HepG2 (cell line): Measurements from ENCODE around the gene ITCH. TPM values are rescaled to one million over a fixed set of nuclear protein-coding genes. Genes with fewer than 3 reads are reported as not detected.
A peak's percentile ranks its signal among the peaks of the same experiment; 100 is the strongest.

ENCODE experiments used
- AGO2 ChIP-seq: fragments of 200-400 bp; formaldehyde crosslinking; optimal IDR thresholded peaks from 2 replicates; pipeline ENCODE3; 2017; ENCODE audit warnings: mild to moderate bottlenecking, low read depth, low read length, moderate library complexity
- FOXM1 ChIP-seq: sonication (generic); formaldehyde crosslinking; IDR thresholded peaks from 2 replicates; pipeline ENCODE4 v1.5.0; 2020; ENCODE audit warnings: missing genetic modification reagents
- JUN ChIP-seq: sonication (generic); formaldehyde crosslinking; IDR thresholded peaks from 2 replicates; pipeline ENCODE4 v1.4.0; 2020; ENCODE audit warnings: mild to moderate bottlenecking, missing genetic modification reagents
- KLF16 ChIP-seq, 2 experiments: sonication (generic) in 1 of 2; formaldehyde crosslinking in 1 of 2; IDR thresholded peaks; 2 replicates each; pipeline versions ENCODE4 v1.6.1 to v1.8.0; 2016 to 2023; ENCODE audit warnings: missing genetic modification reagents in 2 of 2, missing compliant biosample characterization in 1 of 2
- MAZ ChIP-seq, 2 experiments: sonication (generic) in 1 of 2; formaldehyde crosslinking in 1 of 2; IDR thresholded peaks; 2 replicates each; pipeline versions ENCODE4 v1.5.0 to v1.6.1; 2012 to 2020; ENCODE audit warnings: low read depth in 2 of 2, mild to moderate bottlenecking in 2 of 2, borderline replicate concordance in 1 of 2, improper control_type of control experiment in 1 of 2, low read length in 1 of 2, missing genetic modification reagents in 1 of 2, moderate library complexity in 1 of 2
- NR1H2 ChIP-seq: sonication (generic); formaldehyde crosslinking; IDR thresholded peaks from 2 replicates; pipeline ENCODE4 v1.8.1; 2022; ENCODE audit warnings: low read depth, missing genetic modification reagents, borderline replicate concordance
- NR2C2 ChIP-seq: sonication (generic); formaldehyde crosslinking; IDR thresholded peaks from 2 replicates; pipeline ENCODE4 v1.4.0; 2020; ENCODE audit warnings: missing genetic modification reagents, mild to moderate bottlenecking, moderate library complexity, borderline replicate concordance
- PAX8 ChIP-seq: sonication (generic); formaldehyde crosslinking; IDR thresholded peaks from 2 replicates; pipeline ENCODE4 v1.8.0; 2022; ENCODE audit warnings: mild to moderate bottlenecking, missing genetic modification reagents, borderline replicate concordance
- TCF7 ChIP-seq: sonication (generic); IDR thresholded peaks from 2 replicates; pipeline ENCODE4 v1.6.1; 2016; ENCODE audit warnings: antibody characterized with exemption, low read depth
- ZFAT ChIP-seq: sonication (generic); formaldehyde crosslinking; conservative IDR thresholded peaks from 2 replicates; pipeline ENCODE4 v1.8.1; 2023; ENCODE audit warnings: missing genetic modification reagents, inconsistent platforms
- ZFP62 ChIP-seq: sonication (generic); formaldehyde crosslinking; IDR thresholded peaks from 2 replicates; pipeline ENCODE4 v1.4.0; 2020; ENCODE audit warnings: missing genetic modification reagents
- ZNF343 ChIP-seq: sonication (generic); formaldehyde crosslinking; IDR thresholded peaks from 2 replicates; pipeline ENCODE4 v1.4.0; 2020; ENCODE audit warnings: mild to moderate bottlenecking, missing genetic modification reagents
- ZNF451 ChIP-seq: sonication (generic); formaldehyde crosslinking; IDR thresholded peaks from 2 replicates; pipeline ENCODE4 v1.5.0; 2020; ENCODE audit warnings: mild to moderate bottlenecking, missing genetic modification reagents
- ZNF547 ChIP-seq: sonication (generic); formaldehyde crosslinking; IDR thresholded peaks from 2 replicates; pipeline ENCODE4 v1.5.1; 2020; ENCODE audit warnings: mild to moderate bottlenecking, missing genetic modification reagents
- ZNF780A ChIP-seq: sonication (generic); formaldehyde crosslinking; IDR thresholded peaks from 2 replicates; pipeline ENCODE4 v1.8.0; 2022; ENCODE audit warnings: mild to moderate bottlenecking, missing genetic modification reagents, moderate library complexity
- polyA plus RNA-seq, 8 experiments: library from polyadenylated mRNA; depleted of rRNA in 3 of 8; stranded (reverse) in 7 of 8; unstranded in 1 of 8; fragments of >200 nt; fragmentation: Illumina TruSeq in 4 of 8; extraction: Trizol in 4 of 8; gene quantifications; 2 replicates each; pipeline versions ENCODE4 v1.2.1 to v1.2.3, GENCODE V29; 2011 to 2016; ENCODE audit warnings: low read depth in 4 of 8, missing spikeins in 1 of 8, mixed read lengths in 1 of 8; ENCODE audit not compliant: insufficient read depth in 1 of 8
- total RNA-seq, 5 experiments: library from RNA; depleted of rRNA; stranded (reverse); fragments of >200 nt; fragmentation: Illumina TruSeq; extraction: Trizol; gene quantifications; 2 replicates each; pipeline ENCODE4 v1.2.3, GENCODE V29; 2016; ENCODE audit warnings: low read depth in 1 of 5
- TF ChIP-seq, protein P1 (sequence below): sonication (generic); formaldehyde crosslinking; IDR thresholded peaks from 2 replicates; pipeline ENCODE4 v1.4.0; 2020; ENCODE audit warnings: missing genetic modification reagents
- TF ChIP-seq, protein P2 (sequence below): sonication (generic); formaldehyde crosslinking; IDR thresholded peaks from 2 replicates; pipeline ENCODE4 v1.4.0; 2020; ENCODE audit warnings: missing genetic modification reagents, borderline replicate concordance
- TF ChIP-seq, protein P3 (sequence below): sonication (generic); formaldehyde crosslinking; IDR thresholded peaks from 2 replicates; pipeline ENCODE4 v1.4.0; 2020; ENCODE audit warnings: missing genetic modification reagents, borderline replicate concordance
- TF ChIP-seq, protein P4 (sequence below): conservative IDR thresholded peaks from 2 replicates; pipeline ENCODE4 v1.6.1; 2018; ENCODE audit warnings: missing genetic modification reagents
- TF ChIP-seq, protein P5 (sequence below): sonication (generic); formaldehyde crosslinking; IDR thresholded peaks from 2 replicates; pipeline ENCODE4 v1.8.1; 2023; ENCODE audit warnings: mild to moderate bottlenecking, moderate library complexity, missing genetic modification reagents

ITCH gene
- total and polyA plus RNA-seq, 2 of the 13 experiments (the other 11 are each of a cell fraction or from before 2014, with no cell fraction given), result 20.5 to 112 TPM

DNA sequence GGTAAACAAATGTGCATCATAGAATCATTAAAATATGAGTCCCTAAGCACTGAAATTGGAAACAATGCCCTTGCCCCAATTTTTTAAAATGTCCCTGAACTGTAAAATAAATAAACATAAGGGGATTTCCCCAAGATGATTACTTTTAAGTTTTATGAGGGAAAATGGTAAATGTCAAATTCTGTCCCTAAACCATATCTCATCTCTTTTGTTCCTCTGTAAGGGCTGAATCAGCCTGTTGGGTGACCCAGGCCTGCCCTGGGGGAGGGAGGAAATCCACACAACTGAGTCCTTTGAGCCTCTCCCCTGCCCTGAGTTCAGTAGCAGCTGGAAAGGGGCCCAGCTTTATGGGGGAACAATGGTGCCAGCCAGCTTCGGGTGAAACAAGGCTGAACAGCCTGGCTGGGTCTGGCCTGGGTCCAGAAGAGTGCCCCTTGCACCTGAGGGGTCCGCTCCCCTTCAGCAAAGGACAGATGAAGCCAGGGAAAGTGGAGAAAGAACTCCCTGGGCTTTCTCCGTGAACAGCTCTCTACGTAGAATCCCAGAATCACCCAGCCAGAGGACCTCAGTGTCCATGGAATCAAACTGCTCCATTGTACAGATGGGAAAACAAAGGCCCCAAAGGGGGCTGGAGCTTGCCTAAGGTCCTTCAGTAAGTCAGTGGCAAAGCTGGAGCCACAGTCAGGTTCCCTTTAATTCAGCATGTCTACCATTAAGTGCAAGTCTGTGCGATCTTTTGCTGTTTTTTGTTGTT is 28.2 kb upstream of the ITCH start (continued):
- TF ChIP-seq MAZ (IDR thresholded peaks at IDR 0.05; ENCODE audit: borderline replicate concordance, low read depth, low read length) (no peak), MAZ (CRISPR knock-in tag; IDR thresholded peaks at IDR 0.05; ENCODE audit: low read depth) (no peak), AGO2 (no peak), ZNF451 (CRISPR knock-in tag) (no peak), ZNF547 (CRISPR knock-in tag) (no peak; the same call in 1 of the 2 replicates), KLF16 (CRISPR knock-in tag; IDR thresholded peaks at IDR 0.05) (no peak), ZFP62 (CRISPR knock-in tag) (no peak), ZFAT (CRISPR knock-in tag) (no peak), NR1H2 (CRISPR knock-in tag) (no peak), ZNF343 (CRISPR knock-in tag) (no peak), PAX8 (CRISPR knock-in tag) (no peak), NR2C2 (CRISPR knock-in tag) (no peak), JUN (CRISPR knock-in tag) (no peak), FOXM1 (CRISPR knock-in tag) (no peak), ZNF780A (no peak), TCF7 (peak; percentile 38; the same call in 1 of the 2 replicates)
- TF ChIP-seq, protein P1, sequence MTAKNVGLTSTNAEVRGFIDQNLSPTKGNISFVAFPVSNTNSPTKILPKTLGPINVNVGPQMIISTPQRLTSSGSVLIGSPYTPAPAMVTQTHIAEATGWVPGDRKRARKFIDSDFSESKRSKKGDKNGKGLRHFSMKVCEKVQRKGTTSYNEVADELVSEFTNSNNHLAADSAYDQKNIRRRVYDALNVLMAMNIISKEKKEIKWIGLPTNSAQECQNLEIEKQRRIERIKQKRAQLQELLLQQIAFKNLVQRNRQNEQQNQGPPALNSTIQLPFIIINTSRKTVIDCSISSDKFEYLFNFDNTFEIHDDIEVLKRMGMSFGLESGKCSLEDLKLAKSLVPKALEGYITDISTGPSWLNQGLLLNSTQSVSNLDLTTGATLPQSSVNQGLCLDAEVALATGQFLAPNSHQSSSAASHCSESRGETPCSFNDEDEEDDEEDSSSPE (CRISPR knock-in tag), result no peak
- TF ChIP-seq, protein P2, sequence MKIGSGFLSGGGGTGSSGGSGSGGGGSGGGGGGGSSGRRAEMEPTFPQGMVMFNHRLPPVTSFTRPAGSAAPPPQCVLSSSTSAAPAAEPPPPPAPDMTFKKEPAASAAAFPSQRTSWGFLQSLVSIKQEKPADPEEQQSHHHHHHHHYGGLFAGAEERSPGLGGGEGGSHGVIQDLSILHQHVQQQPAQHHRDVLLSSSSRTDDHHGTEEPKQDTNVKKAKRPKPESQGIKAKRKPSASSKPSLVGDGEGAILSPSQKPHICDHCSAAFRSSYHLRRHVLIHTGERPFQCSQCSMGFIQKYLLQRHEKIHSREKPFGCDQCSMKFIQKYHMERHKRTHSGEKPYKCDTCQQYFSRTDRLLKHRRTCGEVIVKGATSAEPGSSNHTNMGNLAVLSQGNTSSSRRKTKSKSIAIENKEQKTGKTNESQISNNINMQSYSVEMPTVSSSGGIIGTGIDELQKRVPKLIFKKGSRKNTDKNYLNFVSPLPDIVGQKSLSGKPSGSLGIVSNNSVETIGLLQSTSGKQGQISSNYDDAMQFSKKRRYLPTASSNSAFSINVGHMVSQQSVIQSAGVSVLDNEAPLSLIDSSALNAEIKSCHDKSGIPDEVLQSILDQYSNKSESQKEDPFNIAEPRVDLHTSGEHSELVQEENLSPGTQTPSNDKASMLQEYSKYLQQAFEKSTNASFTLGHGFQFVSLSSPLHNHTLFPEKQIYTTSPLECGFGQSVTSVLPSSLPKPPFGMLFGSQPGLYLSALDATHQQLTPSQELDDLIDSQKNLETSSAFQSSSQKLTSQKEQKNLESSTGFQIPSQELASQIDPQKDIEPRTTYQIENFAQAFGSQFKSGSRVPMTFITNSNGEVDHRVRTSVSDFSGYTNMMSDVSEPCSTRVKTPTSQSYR, result peak; percentile 51; the same call in 1 of the 2 replicates
- TF ChIP-seq, protein P3, sequence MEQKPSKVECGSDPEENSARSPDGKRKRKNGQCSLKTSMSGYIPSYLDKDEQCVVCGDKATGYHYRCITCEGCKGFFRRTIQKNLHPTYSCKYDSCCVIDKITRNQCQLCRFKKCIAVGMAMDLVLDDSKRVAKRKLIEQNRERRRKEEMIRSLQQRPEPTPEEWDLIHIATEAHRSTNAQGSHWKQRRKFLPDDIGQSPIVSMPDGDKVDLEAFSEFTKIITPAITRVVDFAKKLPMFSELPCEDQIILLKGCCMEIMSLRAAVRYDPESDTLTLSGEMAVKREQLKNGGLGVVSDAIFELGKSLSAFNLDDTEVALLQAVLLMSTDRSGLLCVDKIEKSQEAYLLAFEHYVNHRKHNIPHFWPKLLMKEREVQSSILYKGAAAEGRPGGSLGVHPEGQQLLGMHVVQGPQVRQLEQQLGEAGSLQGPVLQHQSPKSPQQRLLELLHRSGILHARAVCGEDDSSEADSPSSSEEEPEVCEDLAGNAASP (CRISPR knock-in tag), result no peak
- TF ChIP-seq, protein P4, sequence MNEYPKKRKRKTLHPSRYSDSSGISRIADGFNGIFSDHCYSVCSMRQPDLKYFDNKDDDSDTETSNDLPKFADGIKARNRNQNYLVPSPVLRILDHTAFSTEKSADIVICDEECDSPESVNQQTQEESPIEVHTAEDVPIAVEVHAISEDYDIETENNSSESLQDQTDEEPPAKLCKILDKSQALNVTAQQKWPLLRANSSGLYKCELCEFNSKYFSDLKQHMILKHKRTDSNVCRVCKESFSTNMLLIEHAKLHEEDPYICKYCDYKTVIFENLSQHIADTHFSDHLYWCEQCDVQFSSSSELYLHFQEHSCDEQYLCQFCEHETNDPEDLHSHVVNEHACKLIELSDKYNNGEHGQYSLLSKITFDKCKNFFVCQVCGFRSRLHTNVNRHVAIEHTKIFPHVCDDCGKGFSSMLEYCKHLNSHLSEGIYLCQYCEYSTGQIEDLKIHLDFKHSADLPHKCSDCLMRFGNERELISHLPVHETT (CRISPR knock-in tag), result no peak
- TF ChIP-seq, protein P5, sequence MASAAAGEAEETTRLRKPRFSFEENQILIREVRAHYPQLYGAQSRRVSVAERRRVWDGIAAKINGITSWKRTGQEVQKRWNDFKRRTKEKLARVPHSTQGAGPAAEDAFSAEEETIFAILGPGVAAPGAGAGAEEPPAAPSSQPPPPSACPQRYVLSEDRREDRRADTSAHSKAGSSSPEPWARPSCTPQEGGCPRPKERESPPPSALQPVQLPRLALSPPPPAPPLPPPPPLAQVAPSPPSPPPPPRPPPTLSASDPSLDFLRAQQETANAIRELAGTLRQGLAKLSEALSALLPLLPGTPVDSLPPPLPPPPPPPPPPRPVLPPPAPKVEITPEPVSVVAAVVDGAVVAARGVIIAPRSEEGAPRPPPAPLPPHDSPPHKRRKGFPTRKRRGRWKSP, result no peak
